HEK293 (cell line): Measurements from ENCODE around the gene SYNPO2.

Experiments used
- CTCF ChIA-PET: fragments of 350-600 bp; formaldehyde crosslinking; extraction: SDS; loops from one replicate; lab custom pipeline; 2021; ENCODE audit warnings: antibody characterized with exemption; lab: Yijun Ruan, JAX
- POLR2A ChIA-PET: fragments of 300-600 bp; formaldehyde crosslinking; extraction: SDS; loops from one replicate; lab custom pipeline; 2020; ENCODE audit warnings: antibody characterized with exemption, inconsistent platforms; lab: Yijun Ruan, JAX
- H3K27ac ChIP-seq: fragments of 200-500 bp; sonication (Bioruptor generic); 2 replicates; pipeline ENCODE4 v1.5.1; 2014; ENCODE audit warnings: low read depth, low read length, control low read depth, inconsistent platforms; ENCODE audit errors: extremely low read depth
- H3K36me3 ChIP-seq, 2 experiments: fragments of 200-500 bp in 1 of 2; sonication (Bioruptor generic) in 1 of 2; 1 replicate in 1 of 2; 2 replicates in 1 of 2; pipeline ENCODE4 v1.5.1; 2014 to 2017; ENCODE audit warnings: inconsistent platforms in 2 of 2, low read length in 2 of 2; ENCODE audit not compliant: control insufficient read depth in 2 of 2, insufficient read depth in 1 of 2
- H3K4me1 ChIP-seq: fragments of 200-500 bp; sonication (Bioruptor generic); 2 replicates; pipeline ENCODE4 v1.5.1; 2014; ENCODE audit warnings: mild to moderate bottlenecking, low read length, inconsistent platforms; ENCODE audit not compliant: control insufficient read depth, insufficient read depth
- H3K4me3 ChIP-seq: 2 replicates; pipeline ENCODE4 v1.5.1; 2011; ENCODE audit warnings: low read depth, mild to moderate bottlenecking, control low read depth, low read length, moderate library complexity
- H3K9me3 ChIP-seq: fragments of 200-500 bp; sonication (Bioruptor generic); 2 replicates; pipeline ENCODE4 v1.5.1; 2014; ENCODE audit warnings: low read depth, low read length, inconsistent platforms; ENCODE audit not compliant: control insufficient read depth, insufficient read depth
- AEBP2 ChIP-seq: fragments of 450-650 bp; formaldehyde crosslinking; IDR thresholded peaks from 2 replicates; pipeline ENCODE4 v1.5.1; 2016; ENCODE audit warnings: missing biosample characterization, missing genetic modification characterization, borderline replicate concordance
- GFI1B ChIP-seq: fragments of 450-650 bp; formaldehyde crosslinking; IDR thresholded peaks from 2 replicates; pipeline ENCODE4 v1.5.1; 2016; ENCODE audit warnings: missing biosample characterization, missing genetic modification characterization
- HOXA7 ChIP-seq: sonication (generic); formaldehyde crosslinking; IDR thresholded peaks from 2 replicates; pipeline ENCODE4 v1.8.1; 2022; ENCODE audit warnings: missing genetic modification reagents, borderline replicate concordance
- KLF9 ChIP-seq: fragments of 450-650 bp; formaldehyde crosslinking; IDR thresholded peaks from 2 replicates; pipeline ENCODE4 v1.5.1; 2016; ENCODE audit warnings: missing biosample characterization, missing genetic modification characterization, low read depth
- MYNN ChIP-seq: fragments of 450-650 bp; formaldehyde crosslinking; IDR thresholded peaks from 2 replicates; pipeline ENCODE4 v1.5.1; 2016; ENCODE audit warnings: missing biosample characterization, missing genetic modification characterization, borderline replicate concordance
- PRDM1 ChIP-seq: fragments of 450-650 bp; formaldehyde crosslinking; IDR thresholded peaks from 2 replicates; pipeline ENCODE4; 2016; ENCODE audit warnings: missing biosample characterization, missing genetic modification characterization
- PRDM4 ChIP-seq: fragments of 450-650 bp; formaldehyde crosslinking; IDR thresholded peaks from 2 replicates; pipeline ENCODE4 v1.5.1; 2017; ENCODE audit warnings: missing biosample characterization, missing genetic modification characterization
- SETDB1 ChIP-seq: IDR thresholded peaks from one replicate; pipeline ENCODE4 v1.6.1; 2017; ENCODE audit warnings: mild to moderate bottlenecking, low read length, moderate library complexity, mixed read lengths; ENCODE audit not compliant: insufficient read length
- SP7 ChIP-seq: fragments of 450-650 bp; formaldehyde crosslinking; IDR thresholded peaks from 2 replicates; pipeline ENCODE4 v1.5.1; 2016; ENCODE audit warnings: missing biosample characterization, missing genetic modification characterization
- ZBTB21 ChIP-seq: fragments of 450-650 bp; formaldehyde crosslinking; IDR thresholded peaks from 2 replicates; pipeline ENCODE4 v1.5.1; 2017; ENCODE audit warnings: missing biosample characterization, missing genetic modification characterization
- ZBTB8A ChIP-seq: fragments of 450-650 bp; formaldehyde crosslinking; IDR thresholded peaks from 2 replicates; pipeline ENCODE4 v1.5.1; 2016; ENCODE audit warnings: missing biosample characterization, missing genetic modification characterization
- ZFHX2 ChIP-seq: fragments of 450-650 bp; formaldehyde crosslinking; conservative IDR thresholded peaks from 2 replicates; pipeline ENCODE4 v1.5.1; 2016; ENCODE audit warnings: missing biosample characterization, missing genetic modification characterization
- ZNF112 ChIP-seq: fragments of 450-650 bp; formaldehyde crosslinking; IDR thresholded peaks from 2 replicates; pipeline ENCODE4 v1.5.0; 2017; ENCODE audit warnings: missing biosample characterization, missing genetic modification characterization
- ZNF133 ChIP-seq: fragments of 450-650 bp; formaldehyde crosslinking; IDR thresholded peaks from 2 replicates; pipeline ENCODE4 v1.5.1; 2016; ENCODE audit warnings: missing biosample characterization, missing genetic modification characterization
- ZNF174 ChIP-seq: fragments of 450-650 bp; formaldehyde crosslinking; IDR thresholded peaks from 2 replicates; pipeline ENCODE4 v1.5.0; 2017; ENCODE audit warnings: missing biosample characterization, mild to moderate bottlenecking, missing genetic modification characterization
- ZNF335 ChIP-seq: fragments of 450-650 bp; formaldehyde crosslinking; conservative IDR thresholded peaks from 2 replicates; pipeline ENCODE4 v1.5.1; 2016; ENCODE audit warnings: missing biosample characterization, missing genetic modification characterization
- ZNF366 ChIP-seq: fragments of 450-650 bp; formaldehyde crosslinking; conservative IDR thresholded peaks from 2 replicates; pipeline ENCODE4 v1.5.1; 2016; ENCODE audit warnings: missing biosample characterization, missing genetic modification characterization
- ZNF48 ChIP-seq: fragments of 450-650 bp; formaldehyde crosslinking; IDR thresholded peaks from 2 replicates; pipeline ENCODE4 v1.5.1; 2016; ENCODE audit warnings: missing biosample characterization, missing genetic modification characterization
- ZNF549 ChIP-seq: fragments of 450-650 bp; IDR thresholded peaks from 2 replicates; pipeline ENCODE4 v1.5.1; 2018; ENCODE audit warnings: missing biosample characterization, missing genetic modification characterization, mild to moderate bottlenecking, inconsistent platforms, moderate library complexity
- ZNF600 ChIP-seq: fragments of 450-650 bp; formaldehyde crosslinking; IDR thresholded peaks from 2 replicates; pipeline ENCODE4 v1.5.1; 2016; ENCODE audit warnings: missing biosample characterization, missing genetic modification characterization
- ZNF624 ChIP-seq: fragments of 450-650 bp; formaldehyde crosslinking; IDR thresholded peaks from 2 replicates; pipeline ENCODE4 v1.5.1; 2017; ENCODE audit warnings: missing biosample characterization, missing genetic modification characterization
- ZNF629 ChIP-seq: fragments of 450-650 bp; formaldehyde crosslinking; IDR thresholded peaks from 2 replicates; pipeline ENCODE4 v1.5.1; 2017; ENCODE audit warnings: missing biosample characterization, missing genetic modification characterization
- ZNF658 ChIP-seq: fragments of 450-650 bp; formaldehyde crosslinking; IDR thresholded peaks from 2 replicates; pipeline ENCODE4; 2016; ENCODE audit warnings: missing biosample characterization, missing genetic modification characterization
- ZNF701 ChIP-seq: fragments of 450-650 bp; formaldehyde crosslinking; IDR thresholded peaks from 2 replicates; pipeline ENCODE4 v1.5.1; 2016; ENCODE audit warnings: missing biosample characterization, missing genetic modification characterization
- ZXDB ChIP-seq: fragments of 450-650 bp; formaldehyde crosslinking; IDR thresholded peaks from 2 replicates; pipeline ENCODE4 v1.5.1; 2016; ENCODE audit warnings: missing biosample characterization, missing genetic modification characterization
- TF ChIP-seq, protein P1 (sequence below): fragments of 450-650 bp; formaldehyde crosslinking; IDR thresholded peaks from 2 replicates; pipeline ENCODE4 v1.5.1; 2016; ENCODE audit warnings: missing biosample characterization, missing genetic modification characterization

The SYNPO2 gene, protein sequence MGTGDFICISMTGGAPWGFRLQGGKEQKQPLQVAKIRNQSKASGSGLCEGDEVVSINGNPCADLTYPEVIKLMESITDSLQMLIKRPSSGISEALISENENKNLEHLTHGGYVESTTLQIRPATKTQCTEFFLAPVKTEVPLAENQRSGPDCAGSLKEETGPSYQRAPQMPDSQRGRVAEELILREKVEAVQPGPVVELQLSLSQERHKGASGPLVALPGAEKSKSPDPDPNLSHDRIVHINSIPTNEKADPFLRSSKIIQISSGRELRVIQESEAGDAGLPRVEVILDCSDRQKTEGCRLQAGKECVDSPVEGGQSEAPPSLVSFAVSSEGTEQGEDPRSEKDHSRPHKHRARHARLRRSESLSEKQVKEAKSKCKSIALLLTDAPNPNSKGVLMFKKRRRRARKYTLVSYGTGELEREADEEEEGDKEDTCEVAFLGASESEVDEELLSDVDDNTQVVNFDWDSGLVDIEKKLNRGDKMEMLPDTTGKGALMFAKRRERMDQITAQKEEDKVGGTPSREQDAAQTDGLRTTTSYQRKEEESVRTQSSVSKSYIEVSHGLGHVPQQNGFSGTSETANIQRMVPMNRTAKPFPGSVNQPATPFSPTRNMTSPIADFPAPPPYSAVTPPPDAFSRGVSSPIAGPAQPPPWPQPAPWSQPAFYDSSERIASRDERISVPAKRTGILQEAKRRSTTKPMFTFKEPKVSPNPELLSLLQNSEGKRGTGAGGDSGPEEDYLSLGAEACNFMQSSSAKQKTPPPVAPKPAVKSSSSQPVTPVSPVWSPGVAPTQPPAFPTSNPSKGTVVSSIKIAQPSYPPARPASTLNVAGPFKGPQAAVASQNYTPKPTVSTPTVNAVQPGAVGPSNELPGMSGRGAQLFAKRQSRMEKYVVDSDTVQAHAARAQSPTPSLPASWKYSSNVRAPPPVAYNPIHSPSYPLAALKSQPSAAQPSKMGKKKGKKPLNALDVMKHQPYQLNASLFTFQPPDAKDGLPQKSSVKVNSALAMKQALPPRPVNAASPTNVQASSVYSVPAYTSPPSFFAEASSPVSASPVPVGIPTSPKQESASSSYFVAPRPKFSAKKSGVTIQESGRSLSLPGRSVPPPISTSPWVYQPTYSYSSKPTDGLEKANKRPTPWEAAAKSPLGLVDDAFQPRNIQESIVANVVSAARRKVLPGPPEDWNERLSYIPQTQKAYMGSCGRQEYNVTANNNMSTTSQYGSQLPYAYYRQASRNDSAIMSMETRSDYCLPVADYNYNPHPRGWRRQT

GRCh38 chr4:118888666-118889311 lies at the start of gene SYNPO2:
Gene SYNPO2 (plus strand): TSS chr4:118888854. CDS start chr4:118889037, 183 bp downstream.
- no peaks in the 10 kb centered on the region for H3K9me3 ChIP-seq
- H3K4me3 ChIP-seq = peak within 1 kb of the TSS; percentile 42
- H3K36me3 ChIP-seq = no peaks in the 10 kb centered on the region
- no peaks in the 10 kb centered on the region for H3K4me1 ChIP-seq
- no peak within 1 kb of the TSS for H3K27ac ChIP-seq
- ChIA-PET POLR2A (interaction anchor here (0.9 kb wide), 1 partner anchor 117 kb away, joined by 3 read pairs; no protein-coding TSS in a partner anchor), CTCF (interaction anchor here (0.6 to 4.3 kb wide), 9 partner anchors 24 to 217 kb away, joined by 3 to 50 read pairs (median 3); no protein-coding TSS in a partner anchor)
- TF ChIP-seq ZNF174 = no peak
- TF ChIP-seq ZXDB (tag by site-specific recombination) = peak; percentile 60; the same call in 1 of the 2 replicates
- TF ChIP-seq ZFHX2 (tag by site-specific recombination) = peak; percentile 31; the same call in 1 of the 2 replicates
- TF ChIP-seq, protein P1, sequence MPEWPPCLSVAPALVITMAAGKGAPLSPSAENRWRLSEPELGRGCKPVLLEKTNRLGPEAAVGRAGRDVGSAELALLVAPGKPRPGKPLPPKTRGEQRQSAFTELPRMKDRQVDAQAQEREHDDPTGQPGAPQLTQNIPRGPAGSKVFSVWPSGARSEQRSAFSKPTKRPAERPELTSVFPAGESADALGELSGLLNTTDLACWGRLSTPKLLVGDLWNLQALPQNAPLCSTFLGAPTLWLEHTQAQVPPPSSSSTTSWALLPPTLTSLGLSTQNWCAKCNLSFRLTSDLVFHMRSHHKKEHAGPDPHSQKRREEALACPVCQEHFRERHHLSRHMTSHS = no peak
- peak; percentile 96 for TF ChIP-seq ZNF335 (tag by site-specific recombination)
- TF ChIP-seq ZNF366 (tag by site-specific recombination) = peak; percentile 68
- TF ChIP-seq SETDB1 = no peak
- TF ChIP-seq ZNF48 (tag by site-specific recombination) = no peak
- TF ChIP-seq AEBP2 (tag by site-specific recombination) = no peak
- TF ChIP-seq ZNF600 = peak; percentile 90
- peak; percentile 89 for TF ChIP-seq SP7 (tag by site-specific recombination)
- no peak for TF ChIP-seq GFI1B (tag by site-specific recombination)
- TF ChIP-seq MYNN (tag by site-specific recombination) = no peak
- TF ChIP-seq ZNF133 (tag by site-specific recombination) = no peak
- TF ChIP-seq ZNF629 (tag by site-specific recombination) = peak; percentile 95
- TF ChIP-seq ZBTB8A (tag by site-specific recombination) = peak; percentile 80
- TF ChIP-seq ZBTB21 (tag by site-specific recombination) = peak; percentile 76
- TF ChIP-seq ZNF549 (tag by site-specific recombination) = no peak
- TF ChIP-seq ZNF112 (tag by site-specific recombination) = no peak
- TF ChIP-seq KLF9 (tag by site-specific recombination) = peak; percentile 83
- TF ChIP-seq PRDM4 (tag by site-specific recombination) = peak; percentile 25; the same call in 1 of the 2 replicates
- no peak for TF ChIP-seq ZNF658
- peak; percentile 95 for TF ChIP-seq PRDM1 (tag by site-specific recombination)
- TF ChIP-seq ZNF701 (tag by site-specific recombination) = no peak
- no peak for TF ChIP-seq HOXA7
- no peak for TF ChIP-seq ZNF624 (tag by site-specific recombination)
